Kasumi-1 (cell line): ENCODE results near the gene MRGPRX3.
"Not testable (repeated sequence)": the region's sequence is repeated elsewhere in the genome, so short reads cannot be mapped to it uniquely, and the experiment has no call there.

Experiments
- DNase-seq, 2 experiments: peaks; one replicate each; lab custom pipeline; 2025; lab: John Stamatoyannopoulos, UW

MRGPRX3 gene

DNA sequence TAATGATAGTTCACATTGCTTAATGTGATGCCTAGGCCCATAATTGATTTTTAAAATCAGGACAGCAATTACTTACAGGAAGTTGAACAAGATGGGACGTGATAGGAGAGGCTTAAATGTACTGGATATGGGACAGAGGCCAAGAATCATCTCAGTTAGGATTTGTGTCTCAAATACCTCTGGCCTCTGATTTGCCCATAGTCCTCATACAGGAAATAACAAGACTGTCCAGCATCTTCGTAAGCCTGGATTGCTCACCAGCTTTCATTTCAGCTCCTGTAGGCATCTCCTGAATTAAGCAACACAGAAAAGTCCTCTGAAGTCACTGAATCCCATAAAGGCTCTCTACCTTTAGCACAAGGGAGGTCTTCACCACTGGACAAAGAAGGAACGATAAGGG is at the start of gene MRGPRX3:
MRGPRX3 (plus strand) TSS at position 231 of the 400 bp plus-strand sequence. CDS start 4,632 bp downstream, outside the sequence.
- DNase-seq, result no peak

DNA sequence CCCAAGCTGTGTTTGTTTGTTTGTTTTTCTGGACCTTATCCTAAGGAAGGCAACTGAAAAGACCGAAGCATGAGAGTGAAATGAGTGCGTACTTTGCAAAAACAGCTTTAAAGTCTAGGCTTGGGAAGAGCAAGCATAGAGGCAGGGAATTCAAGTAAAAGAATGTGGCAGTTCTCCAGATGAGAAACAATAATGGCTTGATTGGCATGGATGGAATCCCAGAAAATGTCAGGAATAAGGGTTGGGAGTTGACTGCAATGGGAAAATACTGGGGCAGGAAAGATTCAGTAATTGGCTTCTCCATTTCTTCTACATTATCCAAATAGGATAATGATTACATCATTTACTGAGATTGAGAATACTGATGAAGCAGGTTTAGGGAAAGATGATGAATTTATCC is 44.0 kb upstream of the MRGPRX3 start:
- DNase-seq, result no peak

DNA sequence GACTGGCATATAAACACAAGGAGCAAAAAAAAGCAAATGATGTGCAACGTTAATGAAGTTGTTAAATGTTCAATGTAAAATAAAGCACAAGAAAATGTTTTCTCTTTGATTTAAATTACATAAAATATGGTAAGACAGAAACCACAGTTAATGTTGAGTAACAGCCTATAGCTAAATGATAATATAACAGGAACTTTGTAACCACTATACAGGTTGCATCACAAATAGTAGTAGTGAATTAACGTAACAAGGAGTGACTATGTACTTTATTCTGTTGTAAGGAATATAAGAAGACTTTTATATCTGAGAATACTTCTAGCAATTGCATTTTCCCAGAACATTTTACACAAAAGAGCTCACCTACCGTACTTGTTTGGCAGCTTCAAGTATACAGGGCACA is 43.4 kb upstream of the MRGPRX3 start:
- peak; percentile 12 to 33 for DNase-seq

DNA sequence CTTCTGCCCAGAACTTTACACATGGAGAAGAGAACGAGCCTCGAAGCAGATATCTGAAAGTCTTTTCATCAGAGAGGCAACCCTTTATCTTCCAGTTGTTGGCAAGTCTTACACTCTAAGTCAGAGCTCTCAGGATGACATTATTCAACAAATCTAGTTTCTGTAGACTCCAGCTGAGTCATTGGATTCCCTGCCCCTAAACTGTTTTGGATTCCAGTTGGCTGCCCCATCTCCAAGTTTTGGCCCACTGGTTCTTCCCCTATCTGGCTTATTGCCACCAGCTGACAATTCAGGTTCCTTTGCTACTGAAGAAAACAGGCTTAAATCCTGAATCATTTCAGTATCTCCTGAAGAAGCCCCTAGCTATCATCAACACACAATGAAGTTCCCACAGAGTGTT is 40.6 kb upstream of the MRGPRX3 start:
- no peak for DNase-seq

DNA sequence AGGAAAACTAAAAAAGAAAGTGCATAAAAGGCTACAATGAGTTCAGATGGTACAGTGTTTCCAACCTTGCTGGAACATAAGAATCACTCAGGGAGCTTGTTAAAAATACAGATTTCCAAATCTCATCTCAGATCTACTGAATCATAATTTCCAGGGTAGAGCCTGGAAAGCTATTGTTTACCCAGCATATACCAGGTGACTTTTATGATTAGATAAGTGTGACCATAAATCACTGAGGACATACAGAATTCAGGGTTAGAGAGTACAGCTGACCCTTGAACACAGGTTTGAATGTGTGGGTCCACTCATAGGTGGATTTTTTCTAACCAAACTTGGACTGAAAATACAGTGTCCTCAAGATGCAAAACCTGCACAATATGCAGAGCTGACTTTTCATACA is 38.4 kb upstream of the MRGPRX3 start:
- no peak for DNase-seq

DNA sequence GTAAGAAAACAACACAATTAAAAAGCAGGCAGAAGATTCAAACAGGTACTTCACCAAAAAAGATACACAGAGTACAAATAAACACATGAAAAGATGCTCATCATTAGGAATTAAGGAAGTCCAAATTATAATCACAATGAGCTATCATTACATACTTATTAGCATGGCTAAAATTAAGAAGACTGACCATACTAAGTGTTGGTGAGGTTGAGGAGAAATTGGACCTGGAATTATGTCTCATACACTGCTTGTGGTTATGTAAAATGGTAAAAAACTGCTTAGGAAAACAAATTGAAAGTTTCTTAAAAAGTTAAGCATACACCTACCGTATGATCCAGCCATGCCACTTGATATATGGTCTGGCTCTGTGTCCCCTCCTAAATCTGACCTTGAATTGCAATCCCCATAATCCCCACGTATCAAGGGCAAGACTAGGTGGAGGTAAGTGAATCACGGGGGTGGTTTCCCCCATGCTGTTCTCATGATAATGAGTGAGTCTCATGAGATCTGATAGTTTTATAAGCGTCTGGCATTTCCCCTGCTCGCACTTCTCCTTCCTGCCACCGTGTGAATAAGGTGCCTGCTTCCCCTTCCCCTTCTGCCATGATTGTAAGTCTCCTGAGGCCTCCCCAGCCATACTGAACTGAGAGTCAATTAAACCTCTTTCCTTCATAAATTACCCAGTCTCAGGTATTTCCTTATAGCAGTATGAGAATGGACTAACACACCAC is 31.3 kb upstream of the MRGPRX3 start:
- no peak for DNase-seq

GRCh38 chr11:18105086-18105801 is 27.1 kb upstream of the MRGPRX3 start:
- peak in 1 of 2 experiments; percentile 26 for DNase-seq

DNA sequence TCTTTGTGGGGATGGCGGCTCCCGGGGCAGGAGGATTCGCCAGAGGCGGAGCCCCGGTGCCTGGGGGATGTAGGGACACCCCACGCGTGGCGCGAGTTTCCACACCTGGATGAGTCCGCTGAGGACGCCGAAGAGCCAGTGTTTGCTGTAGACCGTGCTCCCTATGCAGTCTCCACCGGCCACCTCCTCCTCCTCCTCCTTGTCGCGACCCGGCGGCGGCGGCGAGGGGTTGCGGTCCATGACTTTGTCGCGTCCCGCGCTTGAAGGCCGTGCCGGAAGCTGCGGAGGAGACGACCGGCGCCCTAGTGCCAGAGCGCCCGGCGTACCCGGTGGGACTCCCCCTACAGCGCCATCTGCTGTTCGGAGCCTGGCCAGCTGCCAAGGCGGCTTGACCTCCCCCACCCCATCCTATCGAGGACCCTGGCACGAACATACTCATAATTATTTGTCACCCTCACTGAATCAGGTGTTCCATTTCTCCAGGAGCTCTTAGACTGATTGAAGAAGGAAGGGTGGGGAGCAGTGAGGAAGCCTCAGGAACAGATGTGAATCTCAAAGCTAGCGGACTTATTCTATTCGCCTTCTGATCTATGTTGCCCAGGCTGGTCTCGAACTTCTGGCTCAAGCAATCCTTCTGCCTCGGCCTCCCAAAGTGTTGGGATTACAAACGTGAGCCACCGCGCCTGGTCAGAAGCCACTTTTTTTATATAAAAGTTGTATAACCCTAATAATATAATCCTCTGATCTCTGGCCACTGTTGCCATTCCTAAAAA is 26.4 kb upstream of the MRGPRX3 start, which contains the start of gene SAAL1:
SAAL1 (minus strand) TSS at position 281 of the 773 bp plus-strand sequence; CDS start at position 240, 41 bp downstream.
- peak; percentile 79 for DNase-seq

DNA sequence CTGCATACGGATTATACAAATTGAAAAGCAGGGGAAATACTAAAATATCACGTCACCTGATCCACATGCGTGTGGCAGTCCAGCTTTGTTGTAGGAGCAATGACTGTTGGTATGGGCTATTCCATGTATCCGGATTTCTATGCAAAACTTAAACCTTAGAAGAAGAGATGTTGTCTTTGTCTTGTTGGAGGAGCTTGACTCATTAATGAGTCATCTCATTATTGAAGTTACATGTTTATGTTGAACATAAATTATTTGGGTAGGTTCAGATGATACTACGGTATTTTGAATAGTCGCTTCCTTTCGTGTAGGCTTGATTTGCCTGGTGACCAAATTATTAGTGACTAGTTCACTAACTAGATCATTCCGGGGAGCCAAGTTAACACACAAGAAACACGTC is 25.7 kb upstream of the MRGPRX3 start:
- DNase-seq, result no peak

DNA sequence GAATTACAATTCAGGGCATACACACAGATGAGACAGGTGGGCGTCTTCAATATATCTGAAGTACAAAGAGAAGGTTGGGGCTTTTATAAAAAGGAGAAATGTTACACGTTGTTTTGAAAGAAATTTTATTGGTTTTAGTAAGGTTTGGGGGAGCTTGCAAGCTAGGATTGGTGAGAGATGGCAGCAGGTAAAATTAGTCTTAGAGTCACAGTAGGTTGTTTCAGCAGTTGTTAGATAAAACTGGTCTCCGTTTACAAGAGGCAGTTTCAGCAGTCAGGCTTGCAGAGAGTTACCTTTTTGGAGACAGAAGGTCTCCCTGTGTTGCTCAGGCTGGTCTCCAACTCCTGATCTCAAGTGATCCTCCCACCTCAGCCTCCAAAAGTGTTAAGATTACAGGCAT is 24.1 kb upstream of the MRGPRX3 start:
- DNase-seq, result no peak

GRCh38 chr11:18111005-18111404 is 21.4 kb upstream of the MRGPRX3 start:
- DNase-seq, result no peak

GRCh38 chr11:18115360-18116127 is 16.8 kb upstream of the MRGPRX3 start:
- DNase-seq, result peak; percentile 68 to 72

- DNase-seq, result not testable (repeated sequence)
These were observed 11.0 kb upstream of the MRGPRX3 start for GRCh38 chr11:18121331-18121828.

- not testable (repeated sequence) for DNase-seq
These were observed 1.3 kb upstream of the MRGPRX3 start for GRCh38 chr11:18131115-18131514.

- DNase-seq, result no peak
These were observed 2.9 kb downstream of the MRGPRX3 start for GRCh38 chr11:18135308-18135707.

- DNase-seq, result no peak
These were observed 4.9 kb downstream of the MRGPRX3 start for GRCh38 chr11:18137186-18137800.

DNA sequence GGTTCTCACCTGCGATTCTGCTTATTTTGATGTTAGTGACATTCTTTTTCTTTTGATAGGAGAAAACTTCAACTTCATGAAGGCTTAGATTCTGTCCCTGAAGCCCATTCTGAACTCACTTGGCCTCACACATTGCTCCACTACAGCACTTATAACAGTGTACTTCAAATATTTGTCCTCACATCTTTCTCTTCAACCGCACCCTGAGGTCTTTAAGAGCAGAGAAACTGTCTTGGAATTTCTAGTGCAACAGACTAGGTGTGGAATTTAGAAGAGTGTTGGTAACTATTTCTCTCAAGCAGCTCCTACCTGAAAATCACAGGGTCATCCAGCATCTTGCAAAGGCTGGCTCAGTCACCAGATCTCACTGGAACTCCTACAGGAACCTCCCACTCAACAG is 7.8 kb downstream of the MRGPRX3 start:
- DNase-seq, result no peak

DNA sequence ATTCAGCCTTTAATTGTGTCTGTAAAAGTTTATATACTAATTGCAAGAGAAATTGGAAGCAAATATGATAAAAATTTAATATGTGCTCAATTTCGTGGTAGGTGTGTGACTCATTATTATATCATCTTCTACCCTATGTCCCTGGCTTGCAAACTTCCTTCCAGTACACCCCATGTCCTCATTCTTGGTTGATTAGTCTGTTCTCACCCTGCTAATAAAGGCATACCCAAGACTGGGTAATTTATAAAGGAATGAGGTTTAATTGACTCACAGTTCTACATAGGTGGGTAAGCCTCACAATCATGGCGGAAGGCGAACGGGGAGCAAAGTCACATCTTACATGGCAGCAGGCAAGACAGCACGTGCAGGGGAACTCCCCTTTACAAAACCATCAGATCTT is 11.9 kb downstream of the MRGPRX3 start:
- DNase-seq, result no peak

GRCh38 chr11:18145025-18145424 is 12.7 kb downstream of the MRGPRX3 start:
- DNase-seq, result peak in 1 of 2 experiments; percentile 22

GRCh38 chr11:18145837-18146236 is 13.5 kb downstream of the MRGPRX3 start:
- no peak for DNase-seq

- DNase-seq, result no peak
These were observed 19.2 kb downstream of the MRGPRX3 start for GRCh38 chr11:18151581-18151980.
